OCI-LY7 (cell line): Measurements from ENCODE around the gene SLC22A4. TPM values are rescaled to one million over a fixed set of nuclear protein-coding genes. Genes with fewer than 3 reads are reported as not detected.

Experiments used
- BruUV-seq: library from RNA; stranded (reverse); fragments of 400-500 nt; replicated peaks from 2 replicates; lab custom pipeline; 2021; lab: Mats Ljungman, UMichigan
- CTCF ChIA-PET: fragments of 300-600 bp; sonication (Branson Sonifier 250); formaldehyde crosslinking; loops from one replicate; lab custom pipeline; 2022; ENCODE audit warnings: antibody characterized with exemption; ENCODE audit not compliant: unreplicated experiment; lab: Charles Lee
- POLR2A ChIA-PET: fragments of 300-600 bp; sonication (Branson Sonifier 250); formaldehyde crosslinking; loops from one replicate; lab custom pipeline; 2022; ENCODE audit warnings: antibody characterized with exemption; lab: Charles Lee
- DNase-seq: peaks from one replicate; pipeline ENCODE4 v3.0.0-alpha.2; 2015; ENCODE audit warnings: low spot score
- H2AFZ ChIP-seq: fragments of 200-600 bp; sonication (generic), shearing (Covaris generic); 2 replicates; pipeline ENCODE4 v1.6.1; 2014; ENCODE audit warnings: mild to moderate bottlenecking, antibody characterized with exemption, low read length, moderate library complexity
- H3K27ac ChIP-seq: fragments of 200-600 bp; sonication (generic); 2 replicates; pipeline ENCODE4 v1.5.1; 2014; ENCODE audit warnings: mixed run types, low read depth, mild to moderate bottlenecking, moderate library complexity, low read length, inconsistent platforms; ENCODE audit not compliant: poor library complexity, severe bottlenecking
- H3K36me3 ChIP-seq: fragments of 200-600 bp; sonication (generic); 2 replicates; pipeline ENCODE4 v1.6.1; 2014; ENCODE audit warnings: mild to moderate bottlenecking, antibody characterized with exemption, low read length, moderate library complexity, mixed read lengths; ENCODE audit not compliant: insufficient read depth
- H3K4me1 ChIP-seq: fragments of 200-600 bp; sonication (generic); 2 replicates; pipeline ENCODE4 v1.5.1; 2014; ENCODE audit warnings: mild to moderate bottlenecking, low read length; ENCODE audit not compliant: insufficient read depth, poor library complexity, severe bottlenecking
- H3K4me2 ChIP-seq: fragments of 200-600 bp; sonication (generic); 2 replicates; pipeline ENCODE4 v1.6.1; 2014; ENCODE audit warnings: mild to moderate bottlenecking, low read length
- H3K4me3 ChIP-seq: fragments of 200-600 bp; sonication (generic); 2 replicates; pipeline ENCODE4 v1.5.1; 2014; ENCODE audit warnings: mild to moderate bottlenecking, low read depth, low read length; ENCODE audit not compliant: poor library complexity, severe bottlenecking
- H3K79me2 ChIP-seq: fragments of 200-600 bp; sonication (generic); 2 replicates; pipeline ENCODE4 v1.6.1; 2016; ENCODE audit warnings: low read depth, mild to moderate bottlenecking, low read length, moderate library complexity, mixed read lengths; ENCODE audit not compliant: insufficient read depth
- H3K9me2 ChIP-seq: fragments of 200-600 bp; sonication (generic); 2 replicates; pipeline ENCODE4 v1.6.1; 2016; ENCODE audit warnings: mild to moderate bottlenecking, low read length, mixed read lengths; ENCODE audit not compliant: insufficient read depth
- H3K9me3 ChIP-seq: fragments of 200-600 bp; sonication (generic); 2 replicates; pipeline ENCODE4 v1.6.1; 2014; ENCODE audit warnings: mild to moderate bottlenecking, mixed run types, low read length, mixed read lengths
- H4K20me1 ChIP-seq: fragments of 200-600 bp; sonication (generic); 2 replicates; pipeline ENCODE4 v1.6.1; 2014; ENCODE audit warnings: mild to moderate bottlenecking, antibody characterized with exemption, low read length, moderate library complexity, mixed read lengths; ENCODE audit not compliant: insufficient read depth
- EZH2phosphoT487 ChIP-seq: fragments of 200-600 bp; sonication (generic); IDR thresholded peaks from 2 replicates; pipeline ENCODE4 v1.6.1; 2018; ENCODE audit warnings: low read depth, borderline replicate concordance, mild to moderate bottlenecking, mixed run types, antibody characterized with exemption, low read length, moderate library complexity, mixed read lengths
- intact Hi-C: fragments of 100-400 bp; cut with micrococcal nuclease; formaldehyde crosslinking; loops from one replicate; pipeline ENCODE4 v1.10.0; 2022; ENCODE audit not compliant: unreplicated experiment
- total RNA-seq, 2 experiments: library from RNA; depleted of rRNA in 1 of 2; stranded (reverse); fragments of >200 nt in 1 of 2; shearing (Covaris generic) in 1 of 2; gene quantifications; 2 replicates each; pipeline ENCODE4 v1.2.3, GENCODE V29; 2014 to 2022
- TF ChIP-seq, protein P1 (sequence below): fragments of 200-600 bp; sonication (generic); conservative IDR thresholded peaks from 2 replicates; pipeline ENCODE4 v1.5.1; 2014; ENCODE audit warnings: mild to moderate bottlenecking, antibody characterized with exemption, low read length, moderate library complexity, mixed read lengths

The SLC22A4 gene
- total RNA-seq, 2 experiments from 2014 or later: not detected

- CTCF ChIA-PET: interaction anchor here (0.6 kb wide), 1 partner anchor 284 kb away, joined by 4 read pairs; no protein-coding TSS in a partner anchor
- Histone ChIP-seq H2AFZ (no peak overlapping the region; the same call in 1 of the 2 replicates), H3K4me3 (no peak overlapping the region), H3K27ac (no peak overlapping the region), H3K9me2 (no peaks in the 10 kb centered on the region), H3K9me3 (no peaks in the 10 kb centered on the region), H3K4me1 (peaks cover 19% of the 10 kb centered on the region), H3K36me3 (no peaks in the 10 kb centered on the region), H3K4me2 (no peak overlapping the region), H3K79me2 (no peaks in the 10 kb centered on the region), H4K20me1 (no peaks in the 10 kb centered on the region)
- no TSS peak for BruUV-seq
- no peak for DNase-seq
- TF ChIP-seq, protein P1, sequence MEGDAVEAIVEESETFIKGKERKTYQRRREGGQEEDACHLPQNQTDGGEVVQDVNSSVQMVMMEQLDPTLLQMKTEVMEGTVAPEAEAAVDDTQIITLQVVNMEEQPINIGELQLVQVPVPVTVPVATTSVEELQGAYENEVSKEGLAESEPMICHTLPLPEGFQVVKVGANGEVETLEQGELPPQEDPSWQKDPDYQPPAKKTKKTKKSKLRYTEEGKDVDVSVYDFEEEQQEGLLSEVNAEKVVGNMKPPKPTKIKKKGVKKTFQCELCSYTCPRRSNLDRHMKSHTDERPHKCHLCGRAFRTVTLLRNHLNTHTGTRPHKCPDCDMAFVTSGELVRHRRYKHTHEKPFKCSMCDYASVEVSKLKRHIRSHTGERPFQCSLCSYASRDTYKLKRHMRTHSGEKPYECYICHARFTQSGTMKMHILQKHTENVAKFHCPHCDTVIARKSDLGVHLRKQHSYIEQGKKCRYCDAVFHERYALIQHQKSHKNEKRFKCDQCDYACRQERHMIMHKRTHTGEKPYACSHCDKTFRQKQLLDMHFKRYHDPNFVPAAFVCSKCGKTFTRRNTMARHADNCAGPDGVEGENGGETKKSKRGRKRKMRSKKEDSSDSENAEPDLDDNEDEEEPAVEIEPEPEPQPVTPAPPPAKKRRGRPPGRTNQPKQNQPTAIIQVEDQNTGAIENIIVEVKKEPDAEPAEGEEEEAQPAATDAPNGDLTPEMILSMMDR: no peak
- no peak for TF ChIP-seq EZH2phosphoT487
- intact Hi-C loops: loop anchor here (5.0 to 10.0 kb wide), 3 partner anchors 265 to 480 kb away; partner anchors contain the start of genes GDF9, KIF3A and UQCRQ
- POLR2A ChIA-PET: interaction anchor here (0.5 to 2.4 kb wide), 5 partner anchors 23 to 134 kb away, joined by 3 to 7 read pairs (median 3); no protein-coding TSS in a partner anchor
Observed at GRCh38 chr5:132387640-132388117, 93.5 kb downstream of the SLC22A4 start.

GRCh38 chr5:132388244-132389050, 94.3 kb downstream of the SLC22A4 start:
- no peaks in the 10 kb centered on the region for H3K9me3 ChIP-seq
- DNase-seq: no peak
- H3K4me3 ChIP-seq: no peak overlapping the region
- no peaks in the 10 kb centered on the region for H3K9me2 ChIP-seq
- H3K36me3 ChIP-seq: no peaks in the 10 kb centered on the region
- intact Hi-C loops: loop anchor here (5.0 to 10.0 kb wide), 3 partner anchors 264 to 479 kb away; partner anchors contain the start of genes GDF9, KIF3A and UQCRQ
- BruUV-seq: no TSS peak
- H4K20me1 ChIP-seq: no peaks in the 10 kb centered on the region
- TF ChIP-seq, protein P1: no peak
- no peak for TF ChIP-seq EZH2phosphoT487
- H3K27ac ChIP-seq: no peak overlapping the region
- H3K79me2 ChIP-seq: no peaks in the 10 kb centered on the region
- H2AFZ ChIP-seq: no peak overlapping the region
- H3K4me2 ChIP-seq: no peak overlapping the region
- ChIA-PET POLR2A (interaction anchor here (0.5 to 2.4 kb wide), 3 partner anchors 62 to 110 kb away, joined by 3 to 6 read pairs (median 3); no protein-coding TSS in a partner anchor), CTCF (interaction anchor here (0.5 kb wide), 1 partner anchor 349 kb away, joined by 3 read pairs; the partner anchor contains the start of gene KIF3A)
- H3K4me1 ChIP-seq: peaks cover 19% of the 10 kb centered on the region
